AG20443 (cell line): ENCODE data around the gene ARHGAP8.
"Not testable (repeated sequence)": the region's sequence is repeated elsewhere in the genome, so short reads cannot be mapped to it uniquely, and the experiment has no call there.

Source experiments
- DNase-seq: peaks from one replicate; pipeline ENCODE4 v3.0.0; 2012; ENCODE audit warnings: low spot score, mixed read lengths

Gene ARHGAP8

DNA sequence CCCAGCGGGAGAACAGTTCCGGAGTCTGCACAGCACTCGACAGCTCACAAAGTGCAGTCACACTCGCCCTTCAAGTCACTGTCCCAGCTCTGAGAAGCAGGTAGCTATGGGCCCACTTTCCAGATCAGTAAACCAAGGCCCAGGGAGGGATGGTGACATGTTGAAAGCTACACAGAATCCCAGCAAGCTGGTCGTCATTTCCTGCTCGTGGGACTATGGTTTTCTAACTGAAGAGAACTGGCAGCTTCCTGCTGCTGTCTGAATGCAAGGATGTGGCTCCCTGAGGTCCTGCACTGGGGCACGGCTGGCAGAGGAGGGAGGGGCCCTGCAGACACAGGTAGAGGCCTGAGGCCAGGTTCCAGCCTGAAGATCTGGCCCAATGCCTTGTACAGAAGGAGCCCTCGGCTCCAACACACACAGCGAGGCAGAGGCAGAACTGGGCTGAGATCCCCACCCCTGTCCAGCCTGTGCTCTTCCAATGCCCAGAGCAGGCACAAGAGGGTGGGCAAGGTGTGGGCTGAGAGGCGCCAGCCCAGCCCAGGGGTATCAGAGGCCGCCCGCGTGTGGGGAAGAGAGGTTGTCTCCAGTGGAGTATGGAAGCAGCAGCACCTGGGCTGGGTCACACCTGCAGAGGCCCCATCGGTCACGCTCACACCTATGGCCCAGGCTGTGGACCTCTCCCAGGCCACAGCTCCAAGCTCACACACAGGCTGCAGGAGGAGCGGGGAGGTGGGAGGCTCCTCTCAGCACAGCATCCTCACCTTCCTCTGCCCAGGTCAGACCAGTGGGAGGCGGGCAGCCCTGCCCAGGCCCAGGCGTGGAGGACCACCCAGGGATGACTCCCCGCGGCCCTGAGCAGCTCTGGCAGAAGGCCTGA lies 138.3 kb downstream of the ARHGAP8 start:
- DNase-seq, result no peak

- no peak for DNase-seq
These were observed 138.9 kb downstream of the ARHGAP8 start for GRCh38 chr22:44891293-44891747.

DNA sequence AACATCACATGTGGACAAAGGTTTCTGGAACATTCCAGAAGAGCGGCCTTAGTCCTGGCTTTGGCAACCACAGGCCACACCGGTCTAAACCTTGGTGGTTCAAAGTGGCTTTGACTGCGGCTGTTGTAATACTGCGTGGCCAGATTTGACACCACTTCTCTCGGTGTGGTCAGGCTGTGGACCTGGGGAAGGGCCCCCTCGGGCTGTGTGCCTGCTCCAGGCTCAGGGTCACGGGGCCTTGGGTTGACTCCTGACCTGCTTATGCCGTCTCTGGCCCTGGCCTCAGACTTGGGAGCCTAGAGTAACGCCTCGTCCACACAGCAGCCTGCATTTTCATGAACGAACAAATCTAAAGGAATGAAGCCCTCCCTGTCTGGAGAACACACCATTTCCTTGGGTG lies 139.4 kb downstream of the ARHGAP8 start:
- no peak for DNase-seq

- no peak for DNase-seq
These were observed 139.9 kb downstream of the ARHGAP8 start for GRCh38 chr22:44892243-44892642.

- no peak for DNase-seq
These were observed 140.7 kb downstream of the ARHGAP8 start for GRCh38 chr22:44892803-44893730.

GRCh38 chr22:44893731-44894080 lies 141.3 kb downstream of the ARHGAP8 start:
- DNase-seq, result no peak

DNA sequence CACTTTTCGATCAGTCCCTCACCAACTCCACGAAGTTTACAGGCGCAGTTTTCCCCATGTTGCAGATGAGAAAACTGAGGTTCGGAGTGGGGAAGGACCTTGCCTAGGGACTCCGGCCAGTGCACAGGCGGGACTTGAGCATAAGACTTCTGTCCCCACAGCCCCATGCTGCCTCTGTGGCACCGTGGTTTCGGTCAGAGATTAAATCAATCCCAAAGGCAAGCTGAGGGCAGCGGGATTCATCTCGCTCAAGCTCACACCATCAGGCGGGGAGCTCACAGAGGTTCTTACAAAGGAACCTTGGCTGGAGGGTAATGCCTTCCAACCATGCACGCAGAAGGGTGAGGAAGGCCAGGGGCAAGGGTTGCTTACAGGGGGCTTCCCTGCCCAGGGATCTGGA lies 141.9 kb downstream of the ARHGAP8 start:
- DNase-seq, result no peak

DNA sequence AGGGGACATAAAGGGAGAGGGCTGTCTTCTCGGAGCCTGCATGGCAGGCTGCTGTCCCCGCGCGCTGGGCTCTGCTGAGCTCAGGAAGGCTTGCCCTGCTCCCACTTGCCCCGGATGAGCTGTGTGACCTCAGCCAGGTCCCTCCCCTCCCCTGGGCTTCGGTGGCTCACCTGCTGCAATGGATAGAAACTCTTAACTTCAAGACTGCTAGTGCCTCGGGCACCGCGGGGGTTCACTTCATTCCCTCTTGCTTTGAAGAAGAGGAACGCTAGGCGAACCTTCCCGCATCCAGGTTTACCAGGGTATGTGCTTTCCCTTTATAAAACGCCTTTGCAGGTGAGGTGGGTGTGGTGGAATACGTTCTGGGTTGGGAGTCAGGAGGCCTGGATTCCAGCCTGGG lies 142.4 kb downstream of the ARHGAP8 start:
- no peak for DNase-seq

- no peak for DNase-seq
These were observed 143.1 kb downstream of the ARHGAP8 start for GRCh38 chr22:44895296-44896055.

GRCh38 chr22:44898236-44898635 lies 145.9 kb downstream of the ARHGAP8 start:
- no peak for DNase-seq

- DNase-seq, result no peak
These were observed 148.9 kb downstream of the ARHGAP8 start for GRCh38 chr22:44901301-44901700.

DNA sequence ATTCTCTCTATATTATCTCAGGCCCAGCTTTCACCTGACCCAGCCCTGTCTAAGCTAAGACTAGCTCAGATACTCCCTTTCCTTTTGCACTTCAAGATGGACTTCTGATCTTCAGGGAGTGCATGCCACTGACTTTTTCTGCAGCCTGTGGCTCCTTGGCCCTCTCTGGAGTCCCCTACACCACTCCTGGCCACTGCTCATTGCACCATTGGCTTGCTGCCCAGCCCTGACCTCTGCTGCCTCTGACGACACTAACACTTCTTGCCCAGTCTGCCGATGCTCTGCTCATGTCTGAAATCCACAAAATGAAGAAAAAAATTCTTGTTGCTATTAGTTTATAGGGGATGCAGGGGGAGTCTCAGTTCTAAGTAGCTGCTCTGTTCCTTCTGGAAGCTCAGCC lies 150.8 kb downstream of the ARHGAP8 start:
- not testable (repeated sequence) for DNase-seq

DNA sequence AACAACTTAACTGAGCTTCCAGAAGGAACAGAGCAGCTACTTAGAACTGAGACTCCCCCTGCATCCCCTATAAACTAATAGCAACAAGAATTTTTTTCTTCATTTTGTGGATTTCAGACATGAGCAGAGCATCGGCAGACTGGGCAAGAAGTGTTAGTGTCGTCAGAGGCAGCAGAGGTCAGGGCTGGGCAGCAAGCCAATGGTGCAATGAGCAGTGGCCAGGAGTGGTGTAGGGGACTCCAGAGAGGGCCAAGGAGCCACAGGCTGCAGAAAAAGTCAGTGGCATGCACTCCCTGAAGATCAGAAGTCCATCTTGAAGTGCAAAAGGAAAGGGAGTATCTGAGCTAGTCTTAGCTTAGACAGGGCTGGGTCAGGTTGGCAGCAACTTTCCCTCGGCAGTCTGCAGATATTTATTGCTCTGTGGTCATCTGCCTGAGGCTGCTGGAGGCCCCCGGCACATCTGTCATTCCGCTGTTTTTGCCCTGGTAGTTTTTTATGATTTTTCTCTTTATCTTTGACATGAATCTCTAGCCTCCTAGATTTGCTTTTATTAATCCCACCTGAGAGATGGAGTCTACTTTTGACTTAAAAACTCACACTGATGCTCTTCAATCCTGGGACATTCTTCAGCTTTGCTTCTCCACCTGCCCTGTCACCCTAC lies 152.2 kb downstream of the ARHGAP8 start:
- not testable (repeated sequence) for DNase-seq

DNA sequence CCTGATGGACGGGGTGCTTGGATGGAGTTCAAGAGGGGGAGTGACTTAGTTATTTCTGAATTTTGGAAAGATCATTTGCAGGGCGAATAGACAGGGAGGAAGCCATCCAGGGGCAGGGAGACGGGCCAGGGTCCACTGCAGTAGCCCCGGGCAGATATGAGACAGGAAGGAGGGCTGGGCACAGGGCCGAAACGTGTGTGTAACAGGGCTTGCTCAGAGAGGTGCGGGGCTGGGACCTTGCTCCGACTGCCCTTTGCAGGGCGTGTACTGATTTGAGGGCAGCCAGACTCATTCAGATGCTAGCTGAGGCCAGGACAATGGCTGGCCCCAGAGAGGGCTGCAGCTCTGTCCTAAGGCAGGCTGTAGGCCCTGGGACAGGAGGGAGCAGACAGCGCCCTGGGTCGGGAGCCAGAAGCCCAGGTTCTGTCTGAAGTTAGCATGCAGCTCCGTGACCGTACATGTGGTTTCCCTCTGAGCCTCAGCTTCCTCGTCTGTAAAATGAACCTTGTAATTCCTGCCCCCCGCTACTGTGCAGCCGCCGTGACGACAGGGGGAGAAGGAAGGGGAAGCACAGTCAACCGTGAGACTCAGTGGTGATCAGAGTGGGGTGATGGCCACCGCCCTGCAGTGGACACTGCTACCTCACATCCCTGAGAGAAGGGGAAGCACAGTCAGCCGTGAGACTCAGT lies 154.0 kb downstream of the ARHGAP8 start:
- no peak for DNase-seq

DNA sequence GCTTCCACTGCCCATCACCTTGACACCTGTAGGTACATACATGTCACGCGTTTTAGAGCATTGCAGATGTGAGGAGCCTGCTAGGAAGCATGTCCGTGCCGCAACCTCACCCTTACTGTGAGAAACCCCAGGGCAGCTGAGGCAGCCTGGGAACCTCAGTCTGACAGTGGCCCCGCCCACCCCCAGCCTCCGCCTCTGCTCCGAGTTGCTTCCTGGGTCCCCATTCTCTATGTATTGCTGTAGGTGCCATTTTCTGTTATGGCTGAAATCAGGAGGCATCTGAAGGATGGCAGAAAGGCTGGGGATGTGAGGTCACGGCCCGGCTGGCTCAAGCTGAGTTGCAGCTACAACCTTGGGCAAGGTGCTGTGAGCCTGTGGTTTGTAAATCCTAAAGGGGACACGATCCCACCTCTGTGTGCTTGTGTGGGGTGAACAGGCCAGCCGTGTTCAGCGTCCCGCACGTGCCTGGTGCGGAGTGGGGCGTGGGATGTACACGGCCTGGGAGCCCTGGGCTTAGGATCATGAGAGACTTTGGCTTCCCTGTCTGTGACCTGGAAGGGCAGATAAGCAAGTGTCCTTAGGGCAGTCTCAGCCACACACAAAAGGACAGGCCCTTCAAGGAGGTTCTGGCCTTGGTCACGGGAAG lies 154.7 kb downstream of the ARHGAP8 start:
- no peak for DNase-seq

GRCh38 chr22:44907765-44908737 lies 155.7 kb downstream of the ARHGAP8 start:
- no peak for DNase-seq

GRCh38 chr22:44909241-44909640 lies 156.9 kb downstream of the ARHGAP8 start:
- no peak for DNase-seq
